ENCODE data around the gene RGS6.

The RGS6 gene

DNA sequence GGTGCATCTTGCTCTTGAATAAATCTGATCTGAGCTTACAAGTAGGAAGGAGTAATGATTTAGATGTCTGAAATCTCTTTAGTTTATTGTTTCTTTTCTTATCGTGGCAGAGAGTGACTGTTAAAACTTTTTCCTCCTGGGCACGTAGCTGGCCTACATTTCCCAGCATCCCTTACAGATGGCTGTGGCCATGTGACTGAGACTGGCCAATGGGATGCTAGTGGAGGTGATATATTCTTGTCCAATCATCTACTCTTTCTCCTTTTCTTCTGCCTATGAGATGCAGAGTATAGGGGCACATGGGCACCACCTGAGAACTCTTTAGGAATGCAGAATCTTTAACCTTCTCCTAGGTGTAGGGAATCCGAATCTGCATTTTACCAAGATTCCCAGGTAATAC is 237.3 kb downstream of the RGS6 start:
- DNase-seq: no peak

DNA sequence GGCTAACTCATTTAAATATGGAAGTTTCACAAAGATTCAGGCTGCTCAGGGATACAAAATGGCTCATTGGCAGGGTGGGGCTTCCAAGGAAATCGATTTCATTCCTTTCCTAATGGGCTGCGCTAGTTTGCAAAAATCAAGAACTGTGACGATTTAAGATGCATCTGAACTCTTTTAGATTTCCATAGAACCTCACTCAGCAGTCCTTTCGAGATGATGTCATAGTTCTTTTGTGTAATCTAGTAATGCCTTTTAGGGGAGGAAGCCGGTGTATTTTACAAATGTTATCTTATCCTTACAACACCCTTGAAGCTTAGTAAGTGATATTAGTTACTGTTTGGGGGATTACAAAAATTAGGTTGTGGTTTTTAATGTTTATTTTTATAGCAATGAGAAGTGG is 239.8 kb downstream of the RGS6 start:
- no peak for DNase-seq

DNA sequence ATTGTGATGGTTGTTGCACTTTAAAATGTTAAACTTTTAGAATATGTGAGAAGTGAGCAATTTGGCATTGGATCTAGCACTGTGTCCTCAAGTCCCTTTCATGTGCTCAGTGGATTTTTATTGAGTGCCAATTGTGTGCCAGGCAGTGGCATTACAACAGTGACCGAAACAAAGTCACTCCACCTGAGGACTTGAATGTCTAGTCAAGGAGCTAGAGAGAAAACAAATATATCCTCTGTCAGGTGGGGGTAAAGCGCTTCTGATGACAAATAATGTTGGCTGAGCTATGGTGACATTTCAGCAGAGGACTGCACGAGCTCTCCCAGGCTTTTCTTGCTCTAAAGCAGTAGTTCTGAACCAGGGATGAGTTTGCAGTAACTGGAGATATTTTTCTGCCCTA is 240.4 kb downstream of the RGS6 start:
- DNase-seq: no peak

DNA sequence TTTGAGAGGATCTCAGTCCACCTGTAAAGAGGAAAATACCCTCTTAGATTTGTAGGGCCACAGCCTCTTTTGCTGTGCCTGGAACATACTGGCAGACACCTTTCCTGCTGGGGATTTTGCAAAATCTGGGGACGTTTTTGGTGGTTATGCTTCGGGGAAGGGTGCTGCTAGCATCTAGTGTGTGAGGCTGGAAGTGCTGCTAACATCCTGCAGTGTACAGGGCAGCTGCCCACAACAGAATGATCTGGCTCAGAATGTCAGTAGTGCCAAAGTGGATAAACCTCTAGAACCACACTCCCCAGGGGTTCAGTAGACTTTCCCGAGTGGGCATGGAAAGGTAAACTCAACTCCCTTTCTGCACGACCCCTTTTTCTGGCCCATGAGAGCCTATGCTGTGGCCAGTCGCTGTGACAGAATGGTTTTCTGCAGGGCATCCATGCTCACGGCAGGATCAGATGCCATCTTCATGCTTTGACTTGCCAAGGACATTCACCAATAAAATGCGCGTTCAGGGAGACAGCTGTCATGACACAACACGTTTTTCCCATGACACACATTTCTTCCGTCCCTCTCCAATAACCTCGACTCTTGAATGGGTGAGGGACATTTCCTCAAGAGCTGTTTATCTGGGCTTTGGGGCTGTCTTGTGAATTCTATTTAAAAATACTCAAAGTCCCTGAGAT is 240.9 kb downstream of the RGS6 start:
- DNase-seq: no peak

DNA sequence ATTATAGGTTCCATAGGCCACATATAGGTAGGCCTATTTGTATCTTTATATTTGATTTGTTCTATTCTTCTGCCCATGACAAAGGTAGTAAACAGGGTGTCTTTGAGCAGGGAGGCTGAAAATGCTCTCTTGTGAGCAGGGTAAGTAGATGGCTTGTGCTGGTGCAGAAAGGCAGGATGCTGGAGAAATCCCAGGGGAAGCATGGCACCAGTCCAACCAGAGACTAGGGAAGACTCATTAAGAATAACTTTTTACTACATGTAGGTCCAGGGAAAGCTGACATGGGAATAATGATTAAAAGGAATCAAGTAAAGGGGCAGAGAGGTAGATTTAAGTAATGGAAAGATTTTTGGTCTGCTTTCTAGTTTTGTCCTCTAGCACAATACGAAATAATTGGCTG is 245.0 kb downstream of the RGS6 start:
- no peak for DNase-seq

DNA sequence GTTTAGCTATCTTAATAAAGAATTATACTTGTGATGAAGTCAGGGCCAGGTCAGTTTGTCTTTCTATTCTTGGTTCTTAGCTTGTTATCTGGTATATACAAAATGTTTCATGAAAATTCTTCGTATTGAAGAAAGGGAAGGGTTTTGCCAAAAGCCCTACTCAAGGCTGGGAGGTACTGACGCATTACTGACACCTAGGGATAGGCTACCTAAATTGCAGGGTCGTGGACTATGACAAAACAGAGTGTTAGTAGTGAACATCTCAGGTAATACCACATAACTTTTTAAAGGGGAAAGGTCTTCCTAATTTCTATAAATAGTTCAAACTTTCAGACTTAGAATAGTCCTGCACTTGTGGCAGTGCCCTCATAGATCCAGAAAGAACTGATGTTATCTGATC is 246.3 kb downstream of the RGS6 start:
- no peak for DNase-seq

DNA sequence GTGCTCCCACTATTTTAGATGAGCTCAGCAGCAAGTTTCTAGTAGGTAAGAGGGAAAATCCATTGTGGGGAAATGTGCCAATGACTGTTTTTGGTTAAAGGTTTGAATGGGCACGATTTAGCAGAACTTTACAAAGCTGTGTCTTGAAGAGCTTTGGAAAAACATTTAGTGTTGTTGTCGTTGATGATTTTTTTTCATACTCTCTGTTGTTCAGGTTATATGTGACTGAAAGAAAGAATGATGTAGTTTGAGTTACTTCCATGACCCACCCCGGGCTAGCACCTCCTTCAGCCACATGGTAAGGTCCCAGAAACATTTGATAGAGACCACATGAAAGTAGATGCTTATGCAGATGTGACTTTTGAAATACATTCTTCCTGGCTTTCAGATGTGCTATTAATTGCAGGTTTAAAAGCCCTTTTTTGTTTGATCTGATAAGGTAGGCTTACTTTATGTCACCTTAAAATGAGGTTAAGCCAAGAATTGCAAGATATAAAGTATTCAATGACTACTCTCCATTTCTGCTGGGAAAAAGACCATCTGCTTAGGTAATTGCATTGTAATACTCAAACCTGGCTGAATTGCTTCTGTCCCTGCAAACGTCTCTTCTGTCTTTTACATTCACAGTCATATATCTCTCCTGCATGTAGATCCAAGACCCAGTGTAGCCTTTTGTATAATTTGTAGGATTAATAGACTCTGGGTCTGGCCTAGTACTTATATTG is 250.6 kb downstream of the RGS6 start:
- no peak for DNase-seq

DNA sequence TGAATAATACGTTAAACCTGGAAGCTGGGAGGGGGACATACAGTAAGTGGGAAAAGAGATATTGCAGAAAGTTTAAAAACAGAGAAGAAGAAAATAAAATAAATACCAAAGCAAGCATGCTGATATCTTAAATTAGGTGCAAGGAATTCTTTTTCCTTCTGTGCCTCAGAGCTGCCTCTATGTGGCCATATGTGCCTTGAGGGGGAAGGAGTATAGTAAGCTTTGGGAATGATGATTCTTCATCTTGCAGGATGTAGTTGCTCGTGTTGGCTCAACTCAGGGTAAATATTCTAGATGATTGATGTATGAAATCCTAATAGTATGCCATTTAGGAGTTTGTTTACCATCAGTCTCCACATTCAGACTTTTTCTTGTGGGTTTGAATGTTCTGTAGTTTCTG is 251.4 kb downstream of the RGS6 start:
- no peak for DNase-seq

DNA sequence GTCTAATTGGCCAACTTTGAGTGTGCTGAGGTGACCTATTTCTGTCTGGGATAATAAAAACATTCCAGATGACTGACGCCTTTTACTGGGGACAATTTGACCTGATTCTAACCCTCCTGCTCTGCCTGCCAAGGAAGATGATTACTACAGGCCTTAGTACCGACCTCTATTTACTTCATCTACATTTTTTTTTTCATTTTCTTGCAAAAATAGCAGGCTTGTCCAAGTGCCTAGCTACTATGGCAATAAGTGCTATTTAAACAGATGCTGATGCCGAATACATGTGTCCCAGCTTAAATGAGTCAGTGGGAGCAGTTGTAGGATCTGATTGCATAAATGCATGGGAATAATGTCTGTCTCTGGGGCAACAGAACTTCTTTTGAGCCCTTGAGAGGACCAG is 254.3 kb downstream of the RGS6 start:
- no peak for DNase-seq

DNA sequence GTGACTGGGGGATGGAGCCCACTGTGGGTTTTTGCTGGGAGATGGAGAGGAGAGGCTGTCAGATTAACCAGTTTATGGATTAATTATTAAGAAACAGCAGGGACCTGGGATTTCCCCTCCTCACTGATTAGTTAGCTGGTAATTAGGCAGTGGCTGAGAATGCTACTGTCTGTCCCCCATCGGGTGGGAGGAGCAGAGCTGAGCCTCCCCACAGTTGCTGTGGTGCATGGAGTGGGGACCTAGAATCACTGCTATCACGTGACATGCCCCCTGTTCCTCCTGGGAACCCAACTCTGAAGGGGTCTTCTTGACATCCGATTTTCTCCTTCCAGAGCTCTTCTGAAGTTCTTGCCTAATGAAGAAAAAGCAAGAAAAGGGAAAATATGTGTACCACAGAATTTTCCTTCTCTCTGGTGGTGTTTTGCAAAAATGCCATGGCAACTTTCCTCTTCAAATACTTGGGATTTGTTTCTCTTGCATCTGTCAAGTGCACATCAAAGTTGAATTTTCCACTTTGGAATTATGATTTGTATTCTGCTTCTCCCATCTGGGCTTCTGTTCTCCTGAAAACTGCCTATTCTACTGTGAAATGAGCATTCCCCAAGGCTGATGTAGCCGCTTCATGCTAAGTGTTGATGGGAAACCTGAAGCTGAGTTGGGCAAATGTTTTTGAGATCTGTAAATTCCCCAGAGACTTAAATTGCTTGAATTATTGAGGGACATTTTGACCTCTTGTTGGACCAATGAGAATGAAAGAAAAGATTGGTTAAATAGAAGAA is 264.2 kb downstream of the RGS6 start:
- no peak for DNase-seq

DNA sequence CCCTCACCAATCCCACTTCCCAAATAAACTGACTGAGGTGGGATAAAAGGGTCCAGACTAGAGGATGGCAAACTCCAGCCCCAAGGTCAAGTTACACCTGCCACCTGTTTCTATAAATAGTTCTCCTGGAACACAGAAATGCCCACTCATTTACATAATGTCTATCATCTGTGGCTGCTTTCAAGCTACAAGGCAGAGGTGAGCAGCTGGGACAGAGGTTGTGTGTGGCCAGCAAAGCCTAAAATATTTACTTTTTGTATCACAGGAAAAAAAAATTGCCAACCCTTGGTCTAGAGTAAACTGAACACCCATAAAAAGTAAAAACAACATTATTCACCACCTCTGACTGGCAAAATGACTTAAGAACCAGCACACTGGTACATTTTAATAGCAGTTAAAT is 269.4 kb downstream of the RGS6 start:
- no peak for DNase-seq

DNA sequence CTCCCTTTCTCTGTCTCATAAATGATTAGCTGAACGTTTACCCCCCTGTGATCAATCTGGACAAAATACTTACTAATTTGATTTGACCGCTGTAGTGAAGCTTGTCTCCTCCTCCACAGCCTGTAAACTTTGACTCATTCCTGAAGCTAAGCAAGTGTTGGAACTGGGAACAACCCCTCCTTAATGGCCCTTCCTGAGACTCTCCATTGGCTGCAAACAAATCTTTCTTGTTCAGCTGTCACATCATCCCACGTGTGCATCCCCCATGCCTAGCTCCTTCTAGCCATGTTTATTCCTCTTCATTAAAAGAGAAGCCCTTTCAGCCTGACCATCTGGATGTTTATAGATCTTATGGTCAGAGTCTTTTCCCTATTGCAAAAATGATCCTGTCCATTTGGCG is 281.2 kb downstream of the RGS6 start:
- DNase-seq: no peak

DNA sequence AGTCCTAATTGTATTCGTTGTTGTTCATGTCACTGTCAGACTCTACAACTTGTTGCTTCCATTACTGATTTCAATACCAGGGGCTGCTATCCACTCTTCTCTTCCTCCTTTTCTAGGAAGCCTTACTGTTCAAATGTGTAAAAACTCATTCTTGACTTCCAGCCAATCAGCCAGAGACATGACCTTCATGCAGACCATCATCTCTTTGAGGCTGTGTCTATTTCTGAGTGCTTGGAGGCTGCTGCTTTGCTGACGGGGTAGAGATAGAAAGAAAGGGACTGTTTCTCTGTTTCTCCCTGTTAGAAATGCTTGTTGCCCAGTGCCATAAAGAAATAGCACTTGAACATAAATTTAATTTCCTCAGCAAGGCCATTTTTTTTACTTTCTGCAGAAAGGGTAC is 282.9 kb downstream of the RGS6 start:
- no peak for DNase-seq

DNA sequence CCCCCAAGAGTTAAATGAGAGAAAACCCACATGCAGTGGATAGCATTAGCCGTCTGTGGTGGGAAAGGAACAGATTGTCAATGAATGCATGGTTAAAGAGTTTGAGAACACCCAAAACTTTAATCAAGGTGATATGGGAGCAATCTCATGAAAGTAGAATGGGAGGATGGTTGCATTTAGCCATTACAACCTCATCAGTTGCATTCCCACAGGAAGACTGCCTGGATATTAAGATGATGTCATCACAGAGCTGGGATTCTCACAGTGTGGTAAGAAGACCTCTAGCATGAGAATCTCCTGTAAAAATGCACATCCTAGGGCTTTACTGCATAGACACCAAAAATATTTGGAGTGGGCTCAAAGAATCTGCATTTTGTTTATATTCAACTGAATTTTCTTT is 284.9 kb downstream of the RGS6 start:
- DNase-seq: no peak

DNA sequence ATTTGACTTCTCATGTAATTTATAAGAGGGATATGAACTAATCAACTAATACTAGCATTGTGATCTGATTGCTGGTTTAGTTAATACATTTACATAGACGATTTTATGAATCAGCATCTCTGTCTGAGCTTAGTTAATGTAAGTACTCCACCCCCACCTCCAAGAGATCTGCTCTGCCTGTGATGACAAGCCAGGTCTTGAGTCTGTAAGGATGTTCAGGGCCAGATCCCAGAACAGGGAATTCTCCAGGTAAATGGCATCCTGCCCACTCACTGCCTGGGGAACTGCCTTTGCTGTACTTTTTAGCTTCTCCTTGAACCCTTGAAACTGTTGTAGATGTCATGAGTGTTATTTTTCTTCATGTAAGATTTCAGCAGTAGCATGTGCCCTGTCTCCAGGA is 289.8 kb downstream of the RGS6 start:
- DNase-seq: no peak

DNA sequence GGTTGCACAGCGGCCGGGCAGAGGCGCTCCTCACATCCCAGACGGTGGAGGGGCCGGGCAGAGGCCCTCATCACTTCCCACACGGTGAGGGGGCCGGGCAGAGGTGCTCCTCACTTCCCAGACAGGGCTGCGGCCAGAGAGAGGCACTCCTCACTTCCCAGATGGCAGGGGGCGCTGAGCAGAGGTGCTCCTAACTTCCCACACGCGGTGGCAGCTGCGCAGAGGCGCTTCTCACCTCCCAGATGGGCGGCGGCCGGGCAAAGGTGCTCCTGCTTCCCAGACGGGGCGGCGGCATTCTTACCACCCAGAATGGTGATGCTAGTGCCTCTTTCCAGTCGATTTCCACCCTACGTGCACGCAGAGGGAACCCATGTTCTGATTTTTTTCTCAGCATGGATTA is 304.4 kb downstream of the RGS6 start:
- DNase-seq: no peak

DNA sequence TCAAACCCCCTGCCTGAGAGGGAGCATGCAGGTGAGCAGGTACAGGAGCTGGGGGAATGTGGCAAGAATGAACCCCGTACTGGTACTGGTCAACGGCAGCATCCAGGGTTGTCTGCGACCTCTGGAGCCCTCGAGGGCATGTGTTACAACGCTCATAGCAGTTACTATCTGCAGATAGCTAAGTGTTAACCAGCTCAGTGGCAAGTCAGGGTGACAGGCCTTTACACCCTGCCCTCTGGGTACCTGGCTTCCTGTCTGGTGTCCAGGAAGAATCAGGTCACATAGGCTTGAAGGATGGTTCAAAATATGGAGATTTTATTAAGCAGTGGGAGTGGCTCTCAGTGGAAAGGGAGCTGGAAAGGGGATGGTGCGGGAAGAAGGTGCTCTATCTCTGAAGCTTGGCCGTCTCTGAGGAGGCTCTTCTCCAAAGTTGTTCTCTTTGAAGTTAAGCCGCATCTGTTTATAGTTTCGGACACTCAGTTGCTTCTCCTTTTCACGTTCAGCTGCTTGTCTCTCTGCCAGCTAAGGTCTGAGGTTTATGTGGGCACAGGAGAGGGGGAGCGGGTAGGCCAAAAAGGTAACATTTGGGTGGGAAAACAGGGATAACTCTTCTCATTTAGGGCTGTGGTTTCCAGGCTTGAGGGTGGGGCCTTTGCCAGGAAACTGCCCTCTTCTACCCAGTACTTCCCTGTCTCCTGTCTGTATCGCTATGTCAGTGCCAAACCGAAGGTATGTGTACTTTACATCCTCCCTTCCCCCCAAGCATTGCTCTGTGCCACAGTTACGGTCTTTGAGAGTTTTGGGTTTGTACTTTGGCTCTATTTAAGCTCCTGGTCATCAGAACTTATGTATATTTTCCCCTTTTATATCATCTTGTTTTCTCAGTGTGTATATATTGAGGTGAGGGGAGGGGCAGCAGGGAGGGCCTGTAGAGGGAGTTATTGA is 305.8 kb downstream of the RGS6 start:
- no peak for DNase-seq

DNA sequence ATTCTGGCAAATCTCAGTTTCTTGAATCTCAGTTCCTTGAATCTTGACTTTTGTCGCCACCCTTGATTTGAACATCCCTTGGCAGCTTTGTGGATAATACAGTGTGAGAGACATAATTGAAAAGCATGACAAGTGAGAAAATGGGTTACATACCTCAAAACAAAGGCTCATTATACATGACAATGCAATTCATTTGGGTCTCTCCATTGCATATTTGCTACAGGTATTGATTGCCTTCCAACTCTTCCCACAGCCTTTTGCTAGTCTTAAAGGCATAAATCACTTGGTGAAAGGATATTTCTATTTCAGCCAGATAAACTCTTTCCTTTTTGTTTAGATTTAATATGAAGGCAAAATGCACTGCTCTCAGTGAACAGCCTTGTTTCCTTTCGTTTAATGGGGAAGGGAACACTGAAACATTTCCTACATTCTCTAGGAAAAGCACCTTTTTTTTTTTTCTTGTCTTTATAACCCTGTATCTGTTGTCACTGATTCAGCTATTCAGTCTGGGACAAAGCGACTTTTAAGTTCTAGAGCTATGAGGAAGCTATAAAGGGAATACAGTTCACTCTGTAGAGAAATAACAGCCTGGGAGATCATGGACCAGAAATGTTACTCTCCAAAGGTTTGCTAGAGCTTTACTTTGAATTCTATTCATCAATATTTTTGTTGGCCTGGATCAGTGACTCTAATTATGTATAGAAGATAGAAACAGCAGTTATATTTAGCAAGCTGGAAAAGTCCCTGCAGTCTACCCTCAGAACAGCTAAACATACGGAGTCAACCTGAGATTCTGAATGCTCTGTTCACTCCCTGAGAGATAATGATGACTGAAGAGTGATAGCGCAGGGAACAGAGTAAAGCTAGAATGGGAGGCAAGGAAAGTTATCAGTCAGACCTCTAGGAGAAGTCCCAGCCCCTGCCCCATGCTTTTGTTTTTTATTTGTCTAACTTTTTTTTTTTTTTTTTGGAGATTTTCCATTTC is 311.4 kb downstream of the RGS6 start:
- no peak for DNase-seq

DNA sequence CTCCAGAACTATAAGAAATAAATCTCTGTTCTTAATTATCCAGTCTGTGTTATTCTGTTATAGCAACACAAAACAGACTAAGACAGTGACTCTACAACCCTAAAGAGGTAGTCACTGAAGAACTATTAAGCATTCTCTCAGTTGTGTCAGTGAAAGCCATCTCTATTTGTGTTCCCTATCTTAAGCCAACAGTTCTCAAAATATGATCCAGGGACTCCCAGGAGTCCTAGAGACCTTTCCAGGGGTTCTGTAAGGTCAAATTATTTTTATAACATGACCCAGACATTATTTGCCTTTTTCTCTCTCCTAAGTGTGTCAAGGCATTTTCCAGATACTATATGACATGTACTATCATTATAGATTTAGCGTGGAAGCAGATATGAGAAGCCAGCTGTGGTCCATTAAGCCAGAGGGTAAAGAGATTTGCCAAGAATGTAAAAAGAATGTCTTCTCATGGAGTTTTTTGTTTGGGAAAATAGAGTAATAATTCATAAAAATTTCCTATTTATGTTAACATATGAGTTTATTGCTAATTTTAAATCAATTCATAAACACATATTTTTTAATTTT is 315.8 kb downstream of the RGS6 start:
- no peak for DNase-seq

DNA sequence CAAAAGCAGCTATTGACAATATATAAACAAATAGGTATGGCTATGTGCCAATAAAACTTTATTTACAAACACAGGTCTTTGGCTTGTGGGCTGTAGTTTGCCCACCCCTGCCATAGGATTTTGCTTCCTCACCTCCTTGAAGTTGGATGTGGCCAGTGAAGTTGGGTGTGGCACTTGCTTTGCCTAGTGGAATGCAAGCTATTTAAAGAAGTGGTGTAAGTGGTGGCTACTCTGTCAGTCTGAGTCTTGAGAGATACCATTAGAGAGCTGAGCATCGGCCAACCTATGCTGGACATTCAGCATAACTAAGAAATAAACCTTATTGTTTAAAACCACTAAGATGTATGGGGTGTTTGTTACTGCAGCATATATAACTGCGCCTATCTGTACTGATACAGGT is 321.3 kb downstream of the RGS6 start:
- no peak for DNase-seq

DNA sequence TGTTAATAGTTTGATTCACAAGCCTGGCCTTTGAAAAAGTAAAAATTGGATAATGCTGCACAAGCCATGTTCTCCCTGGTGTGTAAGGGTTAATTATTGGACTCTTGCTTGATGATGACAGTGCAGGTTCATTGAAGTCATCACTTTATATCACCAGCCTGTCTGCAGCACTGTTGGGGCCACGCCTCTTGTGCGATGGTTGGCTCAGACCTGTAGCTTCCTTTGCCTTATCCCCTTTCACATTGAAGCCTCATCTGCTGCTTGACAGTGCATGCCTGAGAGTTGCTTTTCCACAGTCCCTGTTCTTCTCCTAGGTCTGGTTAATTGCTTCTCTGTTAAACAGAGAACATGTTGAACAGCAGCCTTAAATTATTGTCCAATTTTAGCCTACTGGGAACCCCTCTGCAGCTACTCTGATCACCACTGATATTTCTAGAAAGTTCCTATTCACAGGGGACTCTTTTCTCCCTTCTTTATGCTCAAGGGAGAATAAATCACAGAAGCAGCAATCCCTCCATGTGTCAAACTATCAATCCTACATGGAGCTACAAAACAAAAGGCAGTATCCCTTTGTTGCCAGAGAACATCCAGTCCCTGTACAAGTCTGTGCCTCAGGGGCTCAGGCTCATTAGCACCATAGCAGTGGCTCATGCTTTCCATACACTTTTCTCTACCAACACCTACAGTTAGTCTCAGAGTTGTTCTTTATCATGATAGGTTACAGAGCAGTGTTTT is 322.1 kb downstream of the RGS6 start:
- no peak for DNase-seq

Data from activated T-cell treated with anti-CD3 and anti-CD28 coated beads for 4 hours (primary cell).